Left lung (tissue), 10 donors: Measurements from ENCODE around the gene MRPL43. TPM values are rescaled to one million over a fixed set of nuclear protein-coding genes. Genes with fewer than 3 reads are reported as not detected.
"Not testable (repeated sequence)": the region's sequence is repeated elsewhere in the genome, so short reads cannot be mapped to it uniquely, and the experiment has no call there.

ENCODE experiments used
- ATAC-seq: fragments of 200-7000 bp; cut with Tn5 transposase; one replicate; pipeline ENCODE4 v1.9.1; 2020; ENCODE audit warnings: moderate library complexity
- DNase-seq, 4 donors: peaks; one replicate each; pipeline ENCODE4 v3.0.0-alpha.2; 2013 to 2020
- H3K27ac ChIP-seq, 2 donors: fragments of 200-600 bp; sonication (generic) in 1 of 2; one replicate each; pipeline versions ENCODE4 v1.5.0 to v1.8.0; 2020 to 2021
- H3K27me3 ChIP-seq, 2 donors: fragments of 200-600 bp; sonication (generic) in 1 of 2; one replicate each; pipeline versions ENCODE4 v1.5.0 to v1.8.0; 2020 to 2021
- H3K36me3 ChIP-seq, 2 donors: fragments of 200-600 bp; sonication (generic) in 1 of 2; one replicate each; pipeline versions ENCODE4 v1.5.0 to v1.8.0; 2020 to 2021
- H3K4me1 ChIP-seq, 2 donors: fragments of 200-600 bp; one replicate each; pipeline ENCODE4 v1.8.0; 2021
- H3K4me3 ChIP-seq, 2 donors: fragments of 200-600 bp; sonication (generic) in 1 of 2; one replicate each; pipeline versions ENCODE4 v1.5.0 to v1.8.0; 2020 to 2021; ENCODE audit warnings: mild to moderate bottlenecking in 1 of 2
- H3K9me3 ChIP-seq, 2 donors: fragments of 200-600 bp; sonication (generic) in 1 of 2; one replicate each; pipeline versions ENCODE4 v1.5.0 to v1.8.0; 2020 to 2021
- CTCF ChIP-seq, 2 donors: fragments of 200-600 bp; sonication (generic) in 1 of 2; IDR thresholded peaks; one replicate each; pipeline versions ENCODE4 v1.5.0 to v1.8.0; 2021; ENCODE audit warnings: antibody characterized with exemption in 2 of 2
- intact Hi-C, 2 donors: fragments of 100-400 bp; cut with DNase I; formaldehyde crosslinking; loops; one replicate each; pipeline versions ENCODE4 v1.11.2 to v1.14.2; 2022
- polyA plus RNA-seq, 6 donors: library from polyadenylated mRNA; unstranded; fragments of 120-200 nt; gene quantifications; one replicate each; pipeline ENCODE4 v1.2.1, GENCODE V29; 2013; ENCODE audit not compliant: insufficient read length in 6 of 6
- total RNA-seq, 2 donors: library from RNA; stranded (reverse); fragmentation: NEBNext Ultra II Directional; extraction: Animal tissue kit (Norgen Biotek cat#: 25700); gene quantifications; one replicate each; pipeline ENCODE4 v1.2.1, GENCODE V29; 2021
- donor health status: DM: no; HTN: yes; CAD: no.
- donor health status: DM: no; HTN: no; CAD: no.

Gene MRPL43
- total and polyA plus RNA-seq, 8 donors: 55.0 to 103 (median 82.9) TPM

DNA sequence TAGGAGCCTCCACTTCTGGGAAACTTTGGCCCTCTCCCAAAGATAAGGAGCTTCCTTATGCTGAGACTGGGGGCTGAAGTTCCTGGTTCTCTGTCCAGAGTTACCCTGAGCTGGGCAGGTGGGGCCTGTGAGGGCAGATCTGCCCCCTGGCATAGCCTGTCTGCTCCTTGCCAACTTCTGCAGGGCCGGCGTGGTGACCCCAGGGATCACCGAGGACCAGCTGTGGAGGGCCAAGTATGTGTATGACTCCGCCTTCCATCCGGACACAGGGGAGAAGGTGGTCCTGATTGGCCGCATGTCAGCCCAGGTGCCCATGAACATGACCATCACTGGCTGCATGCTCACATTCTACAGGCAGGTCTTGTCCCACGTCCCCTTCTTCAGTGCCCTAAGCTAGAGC lies 48.0 kb upstream of the MRPL43 start:
- TF ChIP-seq CTCF (IDR thresholded peaks at IDR 0.05): no peak
- Histone ChIP-seq H3K4me1 (peaks cover 6 to 25% of the 10 kb centered on the region in 2 donors), H3K9me3 (no peaks in the 10 kb centered on the region), H3K4me3 (no peak overlapping the region), H3K27ac (no peak overlapping the region), H3K36me3 (peaks cover 0 to 59% of the 10 kb centered on the region in 2 donors), H3K27me3 (peaks cover 0 to 6% of the 10 kb centered on the region in 2 donors)
- intact Hi-C loops: no loop called here
- DNase-seq: no peak
- no peak for ATAC-seq

- H3K4me3 ChIP-seq, H3K27ac ChIP-seq, intact Hi-C loops, ATAC-seq, H3K9me3 ChIP-seq, DNase-seq: not testable (repeated sequence)
- Histone ChIP-seq H3K36me3 (peaks cover 0 to 50% of the 10 kb centered on the region in 2 donors), H3K4me1 (peaks cover 6 to 25% of the 10 kb centered on the region in 2 donors), H3K27me3 (peaks cover 4 to 15% of the 10 kb centered on the region in 2 donors)
Observed at GRCh38 chr10:101034404-101034803, 47.1 kb upstream of the MRPL43 start.

DNA sequence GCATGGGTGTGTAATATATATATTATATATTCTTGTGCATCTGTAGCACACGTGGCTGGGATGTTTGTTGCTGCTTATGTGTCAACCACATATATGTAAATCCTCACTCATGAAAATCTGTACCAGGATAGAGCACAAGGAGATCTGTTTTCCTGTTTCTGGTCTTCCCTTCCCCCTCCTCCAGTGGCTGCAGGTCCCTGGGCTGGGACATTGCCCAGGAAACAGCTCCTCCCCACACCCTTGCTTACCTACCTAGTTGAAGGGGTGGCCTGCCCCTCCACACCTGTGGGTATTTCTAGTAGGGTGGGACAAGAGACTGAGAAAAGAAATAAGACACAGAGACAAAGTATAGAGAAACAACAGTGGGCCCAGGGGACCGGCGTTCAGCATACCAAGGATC lies 46.0 kb upstream of the MRPL43 start:
- H3K4me1 ChIP-seq: peaks cover 6 to 25% of the 10 kb centered on the region in 2 donors
- H3K9me3 ChIP-seq: no peaks in the 10 kb centered on the region
- TF ChIP-seq CTCF (IDR thresholded peaks at IDR 0.05): no peak
- no peak for DNase-seq
- intact Hi-C loops: no loop called here
- H3K27me3 ChIP-seq: peaks cover 4 to 21% of the 10 kb centered on the region in 2 donors
- peaks cover 0 to 39% of the 10 kb centered on the region in 2 donors for H3K36me3 ChIP-seq
- H3K4me3 ChIP-seq: peak overlapping the region; percentile 60 to 65
- H3K27ac ChIP-seq: peak overlapping the region; percentile 93 to 95
- ATAC-seq: no peak

GRCh38 chr10:101032637-101033224 lies 45.4 kb upstream of the MRPL43 start:
- intact Hi-C loops: no loop called here
- TF ChIP-seq CTCF (IDR thresholded peaks at IDR 0.05): no peak
- Histone ChIP-seq H3K9me3 (no peaks in the 10 kb centered on the region), H3K36me3 (peaks cover 0 to 34% of the 10 kb centered on the region in 2 donors), H3K4me1 (peaks cover 6 to 25% of the 10 kb centered on the region in 2 donors), H3K27me3 (peaks cover 4 to 21% of the 10 kb centered on the region in 2 donors), H3K4me3 (peak overlapping the region; percentile 60 to 65), H3K27ac (peak overlapping the region; percentile 93 to 95)
- ATAC-seq: peak; percentile 72
- peak in 2 of 4 donors; percentile 55 to 82 for DNase-seq

DNA sequence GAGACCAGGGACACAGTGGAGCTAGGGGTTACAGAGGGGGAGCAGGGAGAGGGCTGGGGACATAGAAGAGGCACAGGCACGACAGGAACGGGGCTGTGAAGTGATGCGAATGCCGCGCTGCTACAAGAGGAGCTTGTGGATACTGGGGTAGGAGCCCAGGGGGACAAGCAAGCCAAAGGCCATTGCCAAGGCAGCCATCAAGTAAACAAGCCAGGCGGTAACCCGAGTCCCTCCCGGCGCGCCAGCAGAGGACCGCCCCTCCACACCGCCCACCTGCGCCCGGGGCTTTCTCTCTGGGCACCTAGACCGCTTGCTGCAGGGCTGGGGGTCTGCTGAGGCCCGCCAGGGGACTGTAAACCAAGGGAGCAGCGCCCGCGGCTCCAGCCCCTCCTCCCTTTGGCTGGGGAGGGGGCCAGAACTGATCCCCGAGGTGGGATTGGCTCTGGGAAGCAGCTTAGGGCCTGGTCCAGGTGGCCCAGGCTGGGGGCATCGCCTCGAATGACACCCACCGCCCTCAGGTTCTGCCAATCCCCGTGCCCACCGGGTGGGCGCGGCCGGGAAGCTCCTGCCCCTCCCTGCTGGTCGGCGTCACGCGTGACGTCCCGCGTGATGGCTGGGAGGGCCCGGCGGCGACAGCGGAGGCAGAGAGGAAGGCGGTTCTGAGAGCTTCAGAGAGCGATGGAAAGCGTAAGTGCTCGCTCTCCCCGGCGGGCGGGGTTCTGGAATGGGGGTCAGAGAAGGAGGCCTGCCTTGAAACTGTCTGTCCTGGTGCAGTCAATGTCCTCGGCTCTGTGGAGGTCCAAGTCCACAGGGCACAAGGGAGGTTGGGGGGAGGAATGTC lies 44.7 kb upstream of the MRPL43 start:
- intact Hi-C loops: no loop called here
- peaks cover 4 to 21% of the 10 kb centered on the region in 2 donors for H3K27me3 ChIP-seq
- TF ChIP-seq CTCF (IDR thresholded peaks at IDR 0.05): no peak
- H3K36me3 ChIP-seq: peaks cover 0 to 27% of the 10 kb centered on the region in 2 donors
- peak overlapping the region; percentile 93 to 95 for H3K27ac ChIP-seq
- ATAC-seq: peak; percentile 67
- H3K4me1 ChIP-seq: peaks cover 6 to 25% of the 10 kb centered on the region in 2 donors
- peak overlapping the region; percentile 60 to 65 for H3K4me3 ChIP-seq
- DNase-seq: peak; percentile 71 to 97 (median 90)
- H3K9me3 ChIP-seq: no peaks in the 10 kb centered on the region
